ENCODE data around the gene SENP2.
"Not testable (repeated sequence)": the region's sequence is repeated elsewhere in the genome, so short reads cannot be mapped to it uniquely, and the experiment has no call there.

The SENP2 gene

GRCh38 chr3:185647134-185647879 is 61.2 kb downstream of the SENP2 start:
- no peak for DNase-seq (ENCODE audit: low read depth in 2 of 2)

- DNase-seq (ENCODE audit: low read depth in 2 of 2), result no peak
These were observed 61.8 kb downstream of the SENP2 start for GRCh38 chr3:185647880-185648210.

GRCh38 chr3:185648396-185648795 is 62.3 kb downstream of the SENP2 start:
- DNase-seq (ENCODE audit: low read depth in 2 of 2), result no peak

- DNase-seq (ENCODE audit: low read depth in 2 of 2), result no peak
These were observed 63.3 kb downstream of the SENP2 start for GRCh38 chr3:185649414-185649813.

GRCh38 chr3:185651971-185652370 is 65.9 kb downstream of the SENP2 start:
- DNase-seq (ENCODE audit: low read depth in 2 of 2), result no peak

- no peak for DNase-seq (ENCODE audit: low read depth in 2 of 2)
These were observed 68.1 kb downstream of the SENP2 start for GRCh38 chr3:185653949-185654757.

- no peak for DNase-seq (ENCODE audit: low read depth in 2 of 2)
These were observed 68.7 kb downstream of the SENP2 start for GRCh38 chr3:185654758-185655145.

- no peak for DNase-seq (ENCODE audit: low read depth in 2 of 2)
These were observed 69.6 kb downstream of the SENP2 start for GRCh38 chr3:185655426-185656320.

- no peak for DNase-seq (ENCODE audit: low read depth in 2 of 2)
These were observed 70.3 kb downstream of the SENP2 start for GRCh38 chr3:185656321-185656840.

GRCh38 chr3:185657211-185657610 is 71.1 kb downstream of the SENP2 start:
- DNase-seq (ENCODE audit: low read depth in 2 of 2), result no peak

GRCh38 chr3:185657691-185658503 is 71.8 kb downstream of the SENP2 start:
- no peak for DNase-seq (ENCODE audit: low read depth in 2 of 2)

- no peak for DNase-seq (ENCODE audit: low read depth in 2 of 2)
These were observed 72.4 kb downstream of the SENP2 start for GRCh38 chr3:185658504-185658912.

- DNase-seq (ENCODE audit: low read depth in 2 of 2), result no peak
These were observed 72.8 kb downstream of the SENP2 start for GRCh38 chr3:185658943-185659342.

GRCh38 chr3:185659942-185660921 is 74.1 kb downstream of the SENP2 start:
- DNase-seq (ENCODE audit: low read depth in 2 of 2), result peak; percentile 8 to 28

GRCh38 chr3:185661296-185661695 is 75.2 kb downstream of the SENP2 start:
- not testable (repeated sequence) for DNase-seq (ENCODE audit: low read depth in 2 of 2)

GRCh38 chr3:185661772-185662171 is 75.7 kb downstream of the SENP2 start:
- no peak for DNase-seq (ENCODE audit: low read depth in 2 of 2)

- DNase-seq (ENCODE audit: low read depth in 2 of 2), result no peak
These were observed 77.8 kb downstream of the SENP2 start for GRCh38 chr3:185663929-185664328.

- DNase-seq (ENCODE audit: low read depth in 2 of 2), result no peak
These were observed 81.5 kb downstream of the SENP2 start for GRCh38 chr3:185667574-185667973.

GRCh38 chr3:185677146-185677829 is 91.2 kb downstream of the SENP2 start:
- DNase-seq (ENCODE audit: low read depth in 2 of 2), result no peak
